ENCODE measurements around the gene LACTB. TPM values are rescaled to one million over a fixed set of nuclear protein-coding genes. Genes with fewer than 3 reads are reported as not detected.

LACTB gene
- total and polyA plus RNA-seq, 10 donors: 11.7 to 39.6 (median 25.8) TPM

- no peak for TF ChIP-seq POLR2A (IDR thresholded peaks at IDR 0.05)
- no peak for TF ChIP-seq CTCF (IDR thresholded peaks at IDR 0.05 in 8 of 11, conservative IDR thresholded peaks at IDR 0.05 in 3 of 11)
- TF ChIP-seq POLR2AphosphoS5 (IDR thresholded peaks at IDR 0.05): no peak
Measured at GRCh38 chr15:63085289-63085688, 36.4 kb upstream of the LACTB start.

GRCh38 chr15:63086271-63086670, 35.4 kb upstream of the LACTB start:
- Histone ChIP-seq H3K36me3 (no peaks in the 10 kb centered on the region), H3K27me3 (replicated peaks in 1 of 7) (peaks cover 0 to 10% (median 0%) of the 10 kb centered on the region in 7 donors), H3K4me1 (peaks cover 0 to 6% (median 0%) of the 10 kb centered on the region in 6 donors), H3K27ac (peak overlapping the region in 4 of 8 donors; percentile 6 to 19 (median 9)), H3K9me3 (no peaks in the 10 kb centered on the region), H3K4me3 (no peak overlapping the region)
- WGBS, 5 donors: 68 to 92% (median 76%) methylated on average over 4 of the region's 4 CpGs
- TF ChIP-seq POLR2AphosphoS5 (IDR thresholded peaks at IDR 0.05) (no peak), CTCF (IDR thresholded peaks at IDR 0.05 in 8 of 11, conservative IDR thresholded peaks at IDR 0.05 in 3 of 11) (no peak), POLR2A (IDR thresholded peaks at IDR 0.05) (no peak)
- no peak for DNase-seq
- intact Hi-C loops (cut with DNase I; ENCODE audit: low total_unique reads): no loop called here

More at GRCh38 chr15:63085289-63085688, 36.4 kb upstream of the LACTB start:
- Histone ChIP-seq H3K36me3 (no peaks in the 10 kb centered on the region), H3K9me3 (no peaks in the 10 kb centered on the region), H3K27ac (no peak overlapping the region), H3K27me3 (replicated peaks in 1 of 7) (peaks cover 0 to 14% (median 0%) of the 10 kb centered on the region in 7 donors), H3K4me1 (peaks cover 0 to 6% (median 0%) of the 10 kb centered on the region in 6 donors), H3K4me3 (no peak overlapping the region)
- 87 to 95% (median 90%) methylated on average over 4 of the region's 4 CpGs for WGBS, 5 donors
- intact Hi-C loops (cut with DNase I; ENCODE audit: low total_unique reads): no loop called here
- DNase-seq: no peak

- no peaks in the 10 kb centered on the region for H3K36me3 ChIP-seq
- H3K27me3 ChIP-seq (replicated peaks in 1 of 7): peaks cover 0 to 6% (median 0%) of the 10 kb centered on the region in 7 donors
- H3K4me1 ChIP-seq: peaks cover 0 to 6% (median 0%) of the 10 kb centered on the region in 6 donors
- TF ChIP-seq POLR2AphosphoS5 (IDR thresholded peaks at IDR 0.05) (no peak), POLR2A (IDR thresholded peaks at IDR 0.05) (no peak), CTCF (IDR thresholded peaks at IDR 0.05 in 8 of 11, conservative IDR thresholded peaks at IDR 0.05 in 3 of 11) (no peak)
- no peaks in the 10 kb centered on the region for H3K9me3 ChIP-seq
- no peak for DNase-seq
- peak overlapping the region in 3 of 8 donors; percentile 6 to 10 (median 8) for H3K27ac ChIP-seq
- 63 to 72% (median 68%) methylated on average over 5 of the region's 5 CpGs for WGBS, 5 donors
- no peak overlapping the region for H3K4me3 ChIP-seq
- intact Hi-C loops (cut with DNase I; ENCODE audit: low total_unique reads): no loop called here
Measured at GRCh38 chr15:63086947-63087346, 34.7 kb upstream of the LACTB start.

GRCh38 chr15:63088533-63089245, 33.0 kb upstream of the LACTB start:
- peak overlapping the region in 2 of 8 donors; percentile 0 to 8 for H3K27ac ChIP-seq
- no peaks in the 10 kb centered on the region for H3K36me3 ChIP-seq
- H3K4me3 ChIP-seq: no peak overlapping the region
- peaks cover 0 to 6% (median 0%) of the 10 kb centered on the region in 7 donors for H3K27me3 ChIP-seq (replicated peaks in 1 of 7)
- WGBS, 5 donors: 62 to 86% (median 66%) methylated on average over 6 of the region's 6 CpGs
- DNase-seq: no peak
- TF ChIP-seq POLR2AphosphoS5 (IDR thresholded peaks at IDR 0.05): no peak
- H3K4me1 ChIP-seq: peaks cover 0 to 10% (median 3%) of the 10 kb centered on the region in 6 donors
- H3K9me3 ChIP-seq: no peaks in the 10 kb centered on the region
- intact Hi-C loops (cut with DNase I; ENCODE audit: low total_unique reads): no loop called here

All from spleen (tissue), 11 donors.